Fibroblast of lung (primary cell): ENCODE data around the gene NRG2.

ENCODE experiments used
- CTCF ChIP-seq, 2 donors: IDR thresholded peaks in 1 of 2; conservative IDR thresholded peaks in 1 of 2; 1 replicate in 1 of 2; 2 replicates in 1 of 2; pipeline ENCODE4 v1.5.1; 2011 to 2012; ENCODE audit warnings: low read length in 2 of 2, control low read depth in 1 of 2, inconsistent platforms in 1 of 2, low read depth in 1 of 2, mild to moderate bottlenecking in 1 of 2
- EZH2 ChIP-seq: IDR thresholded peaks from 2 replicates; pipeline ENCODE4 v1.5.1; 2012; ENCODE audit warnings: low read length, control low read depth, mild to moderate bottlenecking; ENCODE audit errors: missing control alignments

GRCh38 chr5:139825690-139826089 lies 217.4 kb downstream of the NRG2 start:
- TF ChIP-seq CTCF (conservative IDR thresholded peaks at IDR 0.05 in 1 of 2, IDR thresholded peaks at IDR 0.05 in 1 of 2; ENCODE audit: low read depth in 1 of 2, low read length in 2 of 2) (no peak), EZH2 (no peak)
